GM23338 (cell line): ENCODE measurements around the gene RBM22.

ENCODE experiments used
- CTCF ChIP-seq, 2 experiments: fragments of 200-600 bp in 1 of 2; sonication (generic) in 1 of 2; conservative IDR thresholded peaks; 2 replicates each; pipeline versions ENCODE4 v1.5.1 to v1.6.1; 2016 to 2017; ENCODE audit warnings: antibody characterized with exemption in 2 of 2, low read depth in 2 of 2, mild to moderate bottlenecking in 2 of 2, moderate library complexity in 1 of 2
- EZH2 ChIP-seq: fragments of 200-600 bp; sonication (generic); IDR thresholded peaks from one replicate; pipeline ENCODE4 v1.8.0; 2017; ENCODE audit warnings: antibody characterized with exemption, mild to moderate bottlenecking, low read depth; ENCODE audit not compliant: unreplicated experiment
- POLR2AphosphoS5 ChIP-seq: IDR thresholded peaks from 2 replicates; pipeline ENCODE4 v1.6.1; 2016; ENCODE audit warnings: antibody characterized with exemption, low read depth
- REST ChIP-seq: IDR thresholded peaks from one replicate; pipeline ENCODE4 v1.6.1; 2018; ENCODE audit warnings: antibody characterized with exemption; ENCODE audit not compliant: unreplicated experiment
- STAT1 ChIP-seq: IDR thresholded peaks from one replicate; pipeline ENCODE4 v1.6.1; 2016; ENCODE audit warnings: antibody characterized with exemption; ENCODE audit not compliant: unreplicated experiment
- ZNF462 ChIP-seq: fragments of 250-450 bp; sonication (Bioruptor Pico); IDR thresholded peaks from 2 replicates; pipeline ENCODE4 v1.5.0; 2020; ENCODE audit warnings: mild to moderate bottlenecking, moderate library complexity

DNA sequence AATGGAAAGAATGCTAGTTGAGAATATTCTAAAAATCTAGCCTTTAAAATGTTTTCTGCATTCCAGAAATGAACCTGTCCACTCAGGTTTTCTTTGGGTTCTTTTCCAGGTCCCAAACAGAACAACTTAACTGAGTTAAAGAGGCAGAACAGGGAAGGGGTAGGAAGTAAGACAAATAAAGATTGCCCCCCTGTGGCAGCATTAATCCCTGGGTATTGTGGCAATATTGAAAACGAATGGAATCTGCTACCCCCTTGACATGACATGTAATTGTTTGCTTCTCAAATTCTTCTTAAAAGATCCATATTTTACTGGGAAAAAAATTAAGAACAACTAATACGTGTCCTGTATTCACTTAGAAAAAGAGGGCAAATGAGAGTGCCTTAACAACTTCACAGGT is 9.3 kb upstream of the RBM22 start:
- TF ChIP-seq EZH2 (no peak), STAT1 (no peak), POLR2AphosphoS5 (no peak), CTCF (conservative IDR thresholded peaks at IDR 0.05; ENCODE audit: low read depth in 2 of 2) (peak; percentile 52 to 58), ZNF462 (CRISPR knock-in tag) (no peak), REST (no peak)
